H1 (cell line): ENCODE results near the gene CRYBB3. TPM values are rescaled to one million over a fixed set of nuclear protein-coding genes. Genes with fewer than 3 reads are reported as not detected.

Experiments
- CTCF ChIA-PET: fragments of 300-600 bp; sonication (Branson Sonifier 250); formaldehyde crosslinking; loops from one replicate; lab custom pipeline; 2021; ENCODE audit not compliant: partially characterized antibody; lab: Charles Lee
- POLR2A ChIA-PET: fragments of 300-600 bp; sonication (Branson Sonifier 250); formaldehyde crosslinking; loops from one replicate; lab custom pipeline; 2021; ENCODE audit warnings: inconsistent platforms; ENCODE audit not compliant: partially characterized antibody; lab: Charles Lee
- DNase-seq, 2 experiments: peaks; one replicate each; pipeline versions ENCODE4 v3.0.0 to v3.0.0-alpha.2; 2010 to 2022; ENCODE audit warnings: low spot score in 2 of 2, low read depth in 1 of 2, mixed read lengths in 1 of 2
- FAIRE-seq: peaks from 2 replicates; lab custom pipeline; 2011; peaks lifted over from hg19 to GRCh38; lab: Jason Lieb, UNC
- H2AFZ ChIP-seq: 2 replicates; pipeline ENCODE4 v1.8.1; 2012; ENCODE audit warnings: low read length, inconsistent platforms
- H2AK5ac ChIP-seq: 2 replicates; pipeline ENCODE4 v1.6.1; 2013; ENCODE audit warnings: low read depth, low read length
- H2BK120ac ChIP-seq: replicated peaks from 2 replicates; pipeline ENCODE3; 2013; ENCODE audit warnings: low read depth, low read length, inconsistent platforms
- H2BK12ac ChIP-seq: 2 replicates; pipeline ENCODE4 v1.6.1; 2013; ENCODE audit warnings: low read depth, low read length
- H2BK15ac ChIP-seq: 2 replicates; pipeline ENCODE4 v1.6.1; 2013; ENCODE audit warnings: low read length
- H2BK20ac ChIP-seq: 2 replicates; pipeline ENCODE4 v1.6.1; 2013; ENCODE audit warnings: low read length
- H2BK5ac ChIP-seq: 2 replicates; pipeline ENCODE4 v1.6.1; 2013; ENCODE audit warnings: low read depth, low read length
- H3K14ac ChIP-seq: 2 replicates; pipeline ENCODE4 v1.6.1; 2013; ENCODE audit warnings: inconsistent platforms; ENCODE audit not compliant: insufficient read length
- H3K18ac ChIP-seq: 2 replicates; pipeline ENCODE4 v1.6.1; 2013; ENCODE audit warnings: low read length; ENCODE audit errors: extremely low read depth
- H3K23ac ChIP-seq: 2 replicates; pipeline ENCODE4 v1.6.1; 2013; ENCODE audit warnings: inconsistent platforms; ENCODE audit not compliant: insufficient read length
- H3K23me2 ChIP-seq: 2 replicates; pipeline ENCODE4 v1.6.1; 2013; ENCODE audit warnings: low read depth, low read length
- H3K27ac ChIP-seq: 2 replicates; pipeline ENCODE4 v1.6.1; 2011; ENCODE audit warnings: low read depth, low read length, inconsistent platforms
- H3K27me3 ChIP-seq, 4 experiments: replicated peaks in 1 of 4; 1 replicate in 1 of 4; 2 replicates in 3 of 4; pipeline versions ENCODE4 v1.6.1 to v1.8.1; 2011 to 2013; ENCODE audit warnings: low read length in 3 of 4, mild to moderate bottlenecking in 3 of 4, inconsistent platforms in 2 of 4, mixed read lengths in 2 of 4, moderate library complexity in 1 of 4; ENCODE audit not compliant: control insufficient read depth in 3 of 4, insufficient read depth in 3 of 4; ENCODE audit errors: extremely low read depth in 1 of 4
- H3K36me3 ChIP-seq, 4 experiments: 2 replicates each; pipeline versions ENCODE4 v1.6.1 to v1.8.1; 2011 to 2013; ENCODE audit warnings: mild to moderate bottlenecking in 4 of 4, low read length in 3 of 4, moderate library complexity in 2 of 4, control low read depth in 1 of 4, inconsistent platforms in 1 of 4; ENCODE audit not compliant: insufficient read depth in 4 of 4, control insufficient read depth in 2 of 4
- H3K4ac ChIP-seq: replicated peaks from 2 replicates; pipeline ENCODE3; 2013; ENCODE audit warnings: low read length, low read depth, mixed read lengths, inconsistent platforms; ENCODE audit not compliant: insufficient read length
- H3K4me1 ChIP-seq, 4 experiments: replicated peaks in 1 of 4; 1 replicate in 1 of 4; 2 replicates in 3 of 4; pipeline versions ENCODE4 v1.6.1 to v1.8.1; 2011 to 2013; ENCODE audit warnings: low read length in 3 of 4, inconsistent platforms in 2 of 4, mixed read lengths in 1 of 4; ENCODE audit not compliant: insufficient read depth in 4 of 4, control insufficient read depth in 3 of 4
- H3K4me2 ChIP-seq, 2 experiments: 2 replicates each; pipeline versions ENCODE4 v1.6.1 to v1.8.1; 2011 to 2013; ENCODE audit warnings: low read depth in 2 of 2, low read length in 2 of 2, control low read depth in 1 of 2, inconsistent platforms in 1 of 2, mild to moderate bottlenecking in 1 of 2; ENCODE audit not compliant: insufficient read depth in 1 of 2
- H3K4me3 ChIP-seq, 4 experiments: fragments of 200-600, 300-600 bp in 1 of 4; sonication (generic), shearing (Covaris generic), sonication (Bioruptor Twin) in 1 of 4; 2 replicates each; pipeline versions ENCODE4 v1.5.1 to v1.8.1; 2011 to 2016; ENCODE audit warnings: low read length in 4 of 4, low read depth in 3 of 4, control low read depth in 2 of 4, inconsistent platforms in 2 of 4, mild to moderate bottlenecking in 2 of 4, mixed read lengths in 1 of 4, moderate library complexity in 1 of 4; ENCODE audit not compliant: insufficient read depth in 2 of 4; ENCODE audit errors: extremely low read depth in 1 of 4
- H3K56ac ChIP-seq: replicated peaks from 2 replicates; pipeline ENCODE3; 2013; ENCODE audit warnings: low read depth, mild to moderate bottlenecking, mixed read lengths, low read length, inconsistent platforms; ENCODE audit not compliant: insufficient read length
- H3K79me1 ChIP-seq: 2 replicates; pipeline ENCODE4 v1.6.1; 2013; ENCODE audit warnings: low read depth, low read length, control low read depth
- H3K79me2 ChIP-seq, 2 experiments: 2 replicates each; pipeline versions ENCODE4 v1.6.1 to v1.8.1; 2012 to 2013; ENCODE audit warnings: low read length in 2 of 2, mild to moderate bottlenecking in 2 of 2, inconsistent platforms in 1 of 2; ENCODE audit not compliant: insufficient read depth in 2 of 2, control insufficient read depth in 1 of 2
- H3K9ac ChIP-seq, 4 experiments: replicated peaks in 1 of 4; 1 replicate in 1 of 4; 2 replicates in 3 of 4; pipeline versions ENCODE4 v1.6.1 to v1.8.1; 2011 to 2013; ENCODE audit warnings: low read depth in 3 of 4, low read length in 3 of 4, control low read depth in 2 of 4, mild to moderate bottlenecking in 2 of 4, moderate library complexity in 2 of 4, inconsistent platforms in 1 of 4; ENCODE audit errors: extremely low read depth in 1 of 4
- H3K9me3 ChIP-seq, 2 experiments: 2 replicates each; pipeline versions ENCODE4 v1.6.1 to v1.8.1; 2012 to 2013; ENCODE audit warnings: mild to moderate bottlenecking in 2 of 2, moderate library complexity in 2 of 2, control low read depth in 1 of 2, inconsistent platforms in 1 of 2, low read depth in 1 of 2, low read length in 1 of 2, mixed read lengths in 1 of 2; ENCODE audit not compliant: insufficient read depth in 2 of 2
- H4K20me1 ChIP-seq, 2 experiments: replicated peaks in 1 of 2; 2 replicates each; pipeline versions ENCODE3 to v1.8.1; 2011 to 2013; ENCODE audit warnings: inconsistent platforms in 2 of 2, low read length in 2 of 2, mild to moderate bottlenecking in 1 of 2; ENCODE audit not compliant: insufficient read depth in 2 of 2, control insufficient read depth in 1 of 2
- H4K5ac ChIP-seq: 2 replicates; pipeline ENCODE4 v1.6.1; 2013; ENCODE audit warnings: low read length, low read depth, mixed read lengths, inconsistent platforms; ENCODE audit not compliant: insufficient read length
- H4K8ac ChIP-seq: 2 replicates; pipeline ENCODE4 v1.8.0; 2013; ENCODE audit warnings: mild to moderate bottlenecking, moderate library complexity, low read length, inconsistent platforms; ENCODE audit not compliant: insufficient read depth; ENCODE audit errors: extremely low read depth
- H4K91ac ChIP-seq: replicated peaks from 2 replicates; pipeline ENCODE3; 2013; ENCODE audit warnings: low read length, mixed read lengths, inconsistent platforms; ENCODE audit not compliant: insufficient read length
- BCL11A ChIP-seq, 2 experiments: IDR thresholded peaks; one replicate each; pipeline ENCODE4 v1.6.1; 2011; ENCODE audit warnings: low read depth in 2 of 2, low read length in 2 of 2, mild to moderate bottlenecking in 2 of 2
- GTF2F1 ChIP-seq: IDR thresholded peaks from 2 replicates; pipeline ENCODE4 v1.6.1; 2012; ENCODE audit warnings: low read depth, low read length, improper control_type of control experiment, borderline replicate concordance
- KDM1A ChIP-seq: fragments of 200-600, 300-600 bp; sonication (generic); IDR thresholded peaks from 2 replicates; pipeline ENCODE4 v1.7.1; 2016; ENCODE audit warnings: mild to moderate bottlenecking, low read length, borderline replicate concordance
- KDM4A ChIP-seq: IDR thresholded peaks from one replicate; pipeline ENCODE4 v1.7.1; 2012; ENCODE audit warnings: low read depth, mild to moderate bottlenecking, moderate library complexity, low read length, inconsistent platforms; ENCODE audit not compliant: severe bottlenecking
- KDM5A ChIP-seq: fragments of 200-600 bp; IDR thresholded peaks from 2 replicates; pipeline ENCODE4 v1.7.1; 2012; ENCODE audit warnings: mild to moderate bottlenecking, low read length, inconsistent platforms, mixed read lengths
- NRF1 ChIP-seq: IDR thresholded peaks from 2 replicates; pipeline ENCODE4 v1.6.1; 2011; ENCODE audit warnings: mild to moderate bottlenecking, low read depth, low read length, improper control_type of control experiment
- RAD21 ChIP-seq, 2 experiments: IDR thresholded peaks in 1 of 2; conservative IDR thresholded peaks in 1 of 2; 2 replicates each; pipeline ENCODE4 v1.6.1; 2011; ENCODE audit warnings: low read depth in 2 of 2, low read length in 2 of 2, improper control_type of control experiment in 1 of 2, inconsistent platforms in 1 of 2, mild to moderate bottlenecking in 1 of 2, moderate library complexity in 1 of 2
- SP1 ChIP-seq: IDR thresholded peaks from 2 replicates; pipeline ENCODE4 v1.6.1; 2011; ENCODE audit warnings: low read depth, low read length
- SP4 ChIP-seq: IDR thresholded peaks from 2 replicates; pipeline ENCODE4 v1.6.1; 2012; ENCODE audit warnings: low read length, inconsistent platforms
- TAF1 ChIP-seq: IDR thresholded peaks from 2 replicates; pipeline ENCODE4 v1.6.1; 2011; ENCODE audit warnings: mild to moderate bottlenecking, low read depth, low read length
- ZNF274 ChIP-seq: IDR thresholded peaks from 2 replicates; pipeline ENCODE4 v1.7.0; 2012; ENCODE audit warnings: low read length, borderline replicate concordance; ENCODE audit errors: extremely low read depth
- WGBS, 2 experiments: shearing (Covaris generic) in 1 of 2; methylation state at CpG; one replicate each; pipeline versions ENCODE4 v1.1.6 to v1.1.7; 2013 to 2015; ENCODE audit warnings: low lambda C conversion rate in 2 of 2, mixed read lengths in 2 of 2, inconsistent platforms in 1 of 2, low coverage in 1 of 2, missing lambda C conversion rate in 1 of 2; ENCODE audit not compliant: insufficient replicate concordance in 2 of 2, insufficient coverage in 1 of 2, insufficient read length in 1 of 2; ENCODE audit errors: extremely low coverage in 1 of 2, missing lambda C conversion rate in 1 of 2; 5-methylcytosine and 5-hydroxymethylcytosine counted together
- polyA plus RNA-seq, 7 experiments: library from polyadenylated mRNA; depleted of rRNA in 3 of 7; stranded (reverse) in 5 of 7; unstranded in 2 of 7; fragments of >200 nt in 5 of 7; fragments of 200-250 nt in 2 of 7; gene quantifications; 1 replicate in 5 of 7; 2 replicates in 1 of 7; 4 replicates in 1 of 7; pipeline versions ENCODE4 v1.2.1 to v1.2.3, GENCODE V29; 2011 to 2013; ENCODE audit warnings: missing spikeins in 2 of 7, mixed read lengths in 2 of 7
- total RNA-seq: library from RNA; stranded (reverse); fragmentation: NEBNext Ultra II Directional; extraction: Animal tissue kit (Norgen Biotek cat#: 25700); gene quantifications from 2 replicates; pipeline ENCODE4 v1.2.1, GENCODE V29; 2021
- TF ChIP-seq, protein P1 (sequence below): IDR thresholded peaks from 2 replicates; pipeline ENCODE4 v1.6.1; 2012; ENCODE audit warnings: low read length, inconsistent platforms

The CRYBB3 gene
- total and polyA plus RNA-seq, 2 of the 8 experiments (the other 6 are each of a cell fraction or from before 2014, with no cell fraction given), result 0.44 to 0.58 TPM

- Histone ChIP-seq H2BK12ac (no peak overlapping the region), H3K9me3 (no peaks in the 10 kb centered on the region), H2AK5ac (no peak overlapping the region), H3K14ac (no peak overlapping the region), H3K9ac (no peak overlapping the region), H3K79me2 (no peaks in the 10 kb centered on the region), H3K4me2 (no peak overlapping the region), H2BK120ac (no peak overlapping the region), H3K4ac (no peak overlapping the region), H4K5ac (no peak overlapping the region), H3K23me2 (peaks cover 4% of the 10 kb centered on the region; the same call in 1 of the 2 replicates), H4K91ac (no peak overlapping the region), H2BK15ac (no peak overlapping the region), H3K27me3 (no peaks in the 10 kb centered on the region), H3K18ac (no peak overlapping the region), H4K20me1 (no peaks in the 10 kb centered on the region), H2BK5ac (no peak overlapping the region), H2AFZ (no peak overlapping the region), H3K79me1 (no peaks in the 10 kb centered on the region), H3K27ac (no peak overlapping the region), H3K23ac (no peak overlapping the region), H3K4me3 (no peak overlapping the region), H4K8ac (no peak overlapping the region), H2BK20ac (no peak overlapping the region), H3K56ac (no peak overlapping the region), H3K4me1 (peaks cover 0 to 2% (median 0%) of the 10 kb centered on the region in 4 experiments; a peak in 1 of 7 replicates), H3K36me3 (no peaks in the 10 kb centered on the region)
- ChIA-PET CTCF (no interaction called here), POLR2A (no interaction called here)
- DNase-seq (no peak), FAIRE-seq (no peak)
- 90 to 100% methylated on average over 1 of the region's 2 CpGs for WGBS, 2 experiments
- TF ChIP-seq NRF1 (no peak), SP4 (no peak), BCL11A (IDR thresholded peaks at IDR 0.05; ENCODE audit: low read depth in 2 of 2, low read length in 2 of 2) (no peak), ZNF274 (no peak), SP1 (no peak), KDM5A (no peak), KDM1A (no peak), TAF1 (no peak), RAD21 (IDR thresholded peaks at IDR 0.05 in 1 of 2, conservative IDR thresholded peaks at IDR 0.05 in 1 of 2; ENCODE audit: low read depth in 2 of 2, low read length in 2 of 2) (no peak), GTF2F1 (no peak), KDM4A (no peak)
- TF ChIP-seq, protein P1, sequence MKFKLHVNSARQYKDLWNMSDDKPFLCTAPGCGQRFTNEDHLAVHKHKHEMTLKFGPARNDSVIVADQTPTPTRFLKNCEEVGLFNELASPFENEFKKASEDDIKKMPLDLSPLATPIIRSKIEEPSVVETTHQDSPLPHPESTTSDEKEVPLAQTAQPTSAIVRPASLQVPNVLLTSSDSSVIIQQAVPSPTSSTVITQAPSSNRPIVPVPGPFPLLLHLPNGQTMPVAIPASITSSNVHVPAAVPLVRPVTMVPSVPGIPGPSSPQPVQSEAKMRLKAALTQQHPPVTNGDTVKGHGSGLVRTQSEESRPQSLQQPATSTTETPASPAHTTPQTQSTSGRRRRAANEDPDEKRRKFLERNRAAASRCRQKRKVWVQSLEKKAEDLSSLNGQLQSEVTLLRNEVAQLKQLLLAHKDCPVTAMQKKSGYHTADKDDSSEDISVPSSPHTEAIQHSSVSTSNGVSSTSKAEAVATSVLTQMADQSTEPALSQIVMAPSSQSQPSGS, result no peak
These were observed 8.0 kb downstream of the CRYBB3 start for GRCh38 chr22:25207553-25208157.
